ENCODE results near the gene DENND4C.

DENND4C gene

DNA sequence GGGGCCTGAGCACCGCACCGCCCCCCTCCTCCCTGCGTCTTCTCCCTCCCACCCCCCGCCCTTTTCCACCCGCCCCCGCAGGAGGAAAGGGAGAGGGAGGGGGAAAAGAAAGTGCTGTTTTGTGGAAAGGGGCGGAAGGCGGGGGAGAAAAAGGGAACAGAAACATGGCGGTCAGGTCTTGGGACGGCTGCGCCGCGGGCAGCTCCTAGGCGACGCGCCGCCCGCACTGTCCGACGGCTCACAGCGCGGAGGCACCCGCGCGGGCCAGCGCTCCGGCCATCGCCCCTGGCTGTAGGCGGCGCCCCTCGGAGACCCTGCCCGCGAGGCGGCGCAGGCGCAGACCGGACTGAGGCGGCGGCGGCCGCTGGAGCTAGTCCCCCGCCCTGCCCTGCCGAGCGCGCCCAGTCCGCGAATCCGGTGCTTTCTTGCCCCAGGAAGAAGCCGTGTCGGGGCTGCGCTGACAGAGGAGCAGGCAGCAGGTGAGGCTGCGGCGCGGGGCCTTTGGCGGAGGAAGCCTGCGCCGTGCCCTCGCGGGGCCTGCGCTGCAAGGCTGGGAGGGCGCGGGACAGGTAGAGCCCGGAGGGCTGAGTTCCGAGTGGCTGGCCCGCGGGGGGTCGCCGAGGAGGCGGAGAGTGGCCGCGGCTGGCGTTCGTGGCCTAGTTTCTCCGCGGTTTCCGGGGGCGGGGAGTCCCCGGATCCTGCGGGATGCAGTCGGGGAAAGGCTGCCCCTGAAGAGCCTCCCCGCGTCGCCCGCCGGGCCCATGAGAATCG lies at the start of gene DENND4C:
Gene DENND4C, plus strand, starts transcription at position 339 of the 771 bp plus-strand sequence. CDS start 45,482 bp downstream, outside the sequence.
- no peaks in the 10 kb centered on the region for H3K27me3 ChIP-seq (replicated peaks)
- in situ Hi-C loops (cut with HindIII; ENCODE audit: low pct_ligation_motif_present, low sequenced_read_pairs), result no loop called here

DNA sequence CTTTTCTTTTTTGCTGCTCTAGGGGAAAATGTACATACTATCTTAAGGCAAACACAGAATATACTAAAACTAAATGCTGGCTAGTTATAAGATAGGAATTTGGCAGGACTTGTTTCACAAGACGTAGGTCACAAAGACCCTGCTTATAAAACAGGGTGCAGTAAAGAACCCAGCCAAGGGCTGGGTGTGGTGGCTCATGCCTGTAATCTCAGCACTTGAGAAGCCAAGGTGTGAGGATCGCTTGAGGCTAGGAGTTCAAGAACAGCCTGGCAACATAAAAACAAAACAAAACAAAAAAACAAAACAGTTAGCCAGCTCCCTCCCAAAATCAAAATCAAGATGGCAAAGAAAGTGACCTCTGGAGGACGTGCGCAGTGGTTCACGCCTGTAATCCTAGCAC lies 49.5 kb upstream of the DENND4C start:
- Histone ChIP-seq H3K4me3 (ENCODE audit: low read depth, low read length) (no peak overlapping the region), H3K27me3 (replicated peaks) (no peaks in the 10 kb centered on the region), H3K36me3 (replicated peaks) (no peaks in the 10 kb centered on the region), H3K27ac (no peak overlapping the region)
- TF ChIP-seq, protein P1, sequence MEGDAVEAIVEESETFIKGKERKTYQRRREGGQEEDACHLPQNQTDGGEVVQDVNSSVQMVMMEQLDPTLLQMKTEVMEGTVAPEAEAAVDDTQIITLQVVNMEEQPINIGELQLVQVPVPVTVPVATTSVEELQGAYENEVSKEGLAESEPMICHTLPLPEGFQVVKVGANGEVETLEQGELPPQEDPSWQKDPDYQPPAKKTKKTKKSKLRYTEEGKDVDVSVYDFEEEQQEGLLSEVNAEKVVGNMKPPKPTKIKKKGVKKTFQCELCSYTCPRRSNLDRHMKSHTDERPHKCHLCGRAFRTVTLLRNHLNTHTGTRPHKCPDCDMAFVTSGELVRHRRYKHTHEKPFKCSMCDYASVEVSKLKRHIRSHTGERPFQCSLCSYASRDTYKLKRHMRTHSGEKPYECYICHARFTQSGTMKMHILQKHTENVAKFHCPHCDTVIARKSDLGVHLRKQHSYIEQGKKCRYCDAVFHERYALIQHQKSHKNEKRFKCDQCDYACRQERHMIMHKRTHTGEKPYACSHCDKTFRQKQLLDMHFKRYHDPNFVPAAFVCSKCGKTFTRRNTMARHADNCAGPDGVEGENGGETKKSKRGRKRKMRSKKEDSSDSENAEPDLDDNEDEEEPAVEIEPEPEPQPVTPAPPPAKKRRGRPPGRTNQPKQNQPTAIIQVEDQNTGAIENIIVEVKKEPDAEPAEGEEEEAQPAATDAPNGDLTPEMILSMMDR (IDR thresholded peaks at IDR 0.05; ENCODE audit: low read depth, low read length, missing control alignments), result no peak
- in situ Hi-C loops (cut with HindIII; ENCODE audit: low pct_ligation_motif_present, low sequenced_read_pairs), result no loop called here
- no peak for DNase-seq

More for the DNA sequence above, at the start of gene DENND4C:
- DNase-seq, result peak; percentile 65
- TF ChIP-seq, protein P1 (IDR thresholded peaks at IDR 0.05; ENCODE audit: low read depth, low read length, missing control alignments), result no peak
- Histone ChIP-seq H3K4me3 (ENCODE audit: low read depth, low read length) (peak within 1 kb of the TSS; percentile 85), H3K36me3 (replicated peaks) (no peaks in the 10 kb centered on the region), H3K27ac (peak within 1 kb of the TSS; percentile 93)

DNA sequence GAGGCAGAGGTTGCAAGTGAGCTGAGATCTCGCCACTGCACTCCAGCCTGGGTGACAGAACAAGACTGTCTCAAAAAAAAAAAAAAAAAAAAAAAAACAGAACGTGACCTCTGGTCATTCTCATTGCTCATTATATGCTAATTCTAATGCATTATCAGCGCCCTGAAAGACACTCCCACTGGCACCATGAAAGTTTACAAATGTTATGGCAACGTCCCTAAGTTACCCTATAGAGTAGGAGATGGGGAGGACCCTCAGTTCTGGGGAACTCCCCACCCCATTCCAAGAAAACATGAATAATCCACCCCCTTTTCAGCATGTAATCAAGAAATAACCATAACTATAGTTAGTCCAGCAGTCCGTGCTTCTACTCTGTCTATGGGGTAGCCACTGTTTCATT lies 48.9 kb upstream of the DENND4C start:
- in situ Hi-C loops (cut with HindIII; ENCODE audit: low pct_ligation_motif_present, low sequenced_read_pairs), result no loop called here
- H3K27ac ChIP-seq, result no peak overlapping the region
- no peaks in the 10 kb centered on the region for H3K36me3 ChIP-seq (replicated peaks)
- TF ChIP-seq, protein P1 (IDR thresholded peaks at IDR 0.05; ENCODE audit: low read depth, low read length, missing control alignments), result no peak
- H3K4me3 ChIP-seq (ENCODE audit: low read depth, low read length), result no peak overlapping the region
- DNase-seq, result no peak
- H3K27me3 ChIP-seq (replicated peaks), result no peaks in the 10 kb centered on the region

DNA sequence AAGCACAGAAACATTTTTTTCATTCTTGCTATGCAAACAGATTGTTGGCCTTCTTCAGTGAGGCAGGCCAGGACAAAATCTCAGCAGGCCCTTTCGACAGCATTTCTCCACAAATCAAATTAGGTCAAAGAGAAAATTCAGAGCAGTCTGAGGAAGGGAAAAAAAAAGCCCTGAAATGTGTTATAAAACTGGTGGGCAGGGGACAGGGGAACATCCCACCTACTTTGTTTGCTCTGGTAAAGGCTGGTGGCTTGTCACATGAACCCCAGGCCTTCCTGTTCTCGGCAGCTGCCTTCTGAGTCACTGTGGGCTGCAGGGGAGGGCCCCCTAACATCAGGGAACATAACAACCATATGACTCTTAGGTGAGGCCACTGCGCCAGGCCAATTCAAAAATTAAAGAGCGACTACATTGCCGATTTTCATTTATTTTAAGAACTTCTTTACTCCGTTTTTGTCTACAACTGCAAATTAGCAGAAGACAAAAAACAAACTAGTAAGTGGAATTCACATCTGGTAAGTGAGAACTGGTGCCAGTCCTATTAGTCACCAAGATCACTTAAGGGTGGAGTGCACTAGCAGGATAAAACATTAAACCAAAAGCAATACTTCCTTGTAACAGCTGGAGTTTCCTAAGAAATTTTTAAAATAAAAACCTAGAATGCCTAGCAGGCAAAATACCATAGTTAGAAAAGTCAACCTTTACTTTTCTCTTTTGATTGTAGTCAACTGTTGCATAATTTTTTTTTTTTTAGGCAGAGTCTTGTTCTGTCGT lies 46.2 kb upstream of the DENND4C start:
- peak; percentile 91 for DNase-seq
- peak overlapping the region; percentile 78 for H3K27ac ChIP-seq
- H3K4me3 ChIP-seq (ENCODE audit: low read depth, low read length), result no peak overlapping the region
- TF ChIP-seq, protein P1 (IDR thresholded peaks at IDR 0.05; ENCODE audit: low read depth, low read length, missing control alignments), result no peak
- no peaks in the 10 kb centered on the region for H3K27me3 ChIP-seq (replicated peaks)
- no peaks in the 10 kb centered on the region for H3K36me3 ChIP-seq (replicated peaks)
- in situ Hi-C loops (cut with HindIII; ENCODE audit: low pct_ligation_motif_present, low sequenced_read_pairs), result no loop called here

DNA sequence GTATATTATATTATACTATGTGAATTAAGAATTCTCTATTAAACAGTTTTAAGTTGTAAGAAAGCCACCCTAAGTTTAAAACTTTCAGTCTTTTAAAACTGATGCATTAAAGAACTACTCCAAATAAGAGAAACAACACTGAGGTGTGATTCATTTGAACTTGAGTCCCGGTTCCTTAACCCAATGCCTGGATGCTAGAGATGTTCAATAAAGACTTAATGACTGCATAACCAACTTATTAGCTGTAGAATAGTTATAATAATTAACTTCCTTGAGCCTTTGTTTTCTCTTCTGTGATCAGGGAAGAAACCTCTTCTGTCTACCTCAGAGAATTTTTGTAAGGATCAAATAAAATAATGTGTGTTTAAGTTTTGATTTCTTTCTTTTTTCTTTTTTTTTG lies 45.3 kb upstream of the DENND4C start:
- no peak for DNase-seq
- TF ChIP-seq, protein P1 (IDR thresholded peaks at IDR 0.05; ENCODE audit: low read depth, low read length, missing control alignments), result no peak
- Histone ChIP-seq H3K4me3 (ENCODE audit: low read depth, low read length) (no peak overlapping the region), H3K36me3 (replicated peaks) (no peaks in the 10 kb centered on the region), H3K27ac (no peak overlapping the region), H3K27me3 (replicated peaks) (no peaks in the 10 kb centered on the region)
- in situ Hi-C loops (cut with HindIII; ENCODE audit: low pct_ligation_motif_present, low sequenced_read_pairs), result no loop called here

All from brain microvascular endothelial cell (primary cell).